ENCODE measurements around the gene PTPRE. TPM values are rescaled to one million over a fixed set of nuclear protein-coding genes. Genes with fewer than 3 reads are reported as not detected.

Gene PTPRE
- total RNA-seq, 1 donor from 2014 or later: 13.8 TPM

DNA sequence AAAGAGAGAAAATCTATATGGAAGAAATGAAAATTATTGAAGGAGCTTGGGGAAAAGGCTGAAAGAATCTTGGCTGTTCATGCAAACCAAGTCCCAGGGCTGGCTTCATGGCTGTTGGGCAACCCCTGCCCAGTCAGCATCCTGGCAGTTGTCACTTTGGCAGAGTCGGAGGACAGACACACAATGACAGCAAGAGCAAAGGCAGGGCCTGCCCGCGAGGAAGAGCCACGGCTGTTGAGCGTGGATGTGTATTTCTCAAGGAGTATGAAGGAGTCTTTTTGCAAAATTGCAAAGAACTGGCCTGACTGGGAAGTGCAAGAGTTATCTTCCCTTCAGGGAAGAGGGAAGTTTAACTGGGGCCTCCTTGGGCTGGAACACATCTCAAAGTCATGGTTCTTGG lies 11.7 kb downstream of the PTPRE start:
- intact Hi-C loops (cut with micrococcal nuclease): no loop called here
- no peak overlapping the region for H3K4me3 ChIP-seq
- H3K9me3 ChIP-seq (replicated peaks): no peaks in the 10 kb centered on the region
- no peaks in the 10 kb centered on the region for H3K27me3 ChIP-seq (ENCODE audit: low read depth)
- no peak for TF ChIP-seq CTCF (IDR thresholded peaks at IDR 0.05; ENCODE audit: borderline replicate concordance)
- no peak for DNase-seq
- H3K27ac ChIP-seq (replicated peaks): peak overlapping the region; percentile 86
- H3K36me3 ChIP-seq: no peaks in the 10 kb centered on the region
- H3K4me1 ChIP-seq: peaks cover 76% of the 10 kb centered on the region

GRCh38 chr10:127919418-127920271 lies 12.7 kb downstream of the PTPRE start:
- H3K4me1 ChIP-seq: peaks cover 76% of the 10 kb centered on the region
- DNase-seq: no peak
- intact Hi-C loops (cut with micrococcal nuclease): no loop called here

GRCh38 chr10:127920306-127921074 lies 13.6 kb downstream of the PTPRE start:
- no peak for TF ChIP-seq CTCF (IDR thresholded peaks at IDR 0.05; ENCODE audit: borderline replicate concordance)
- Histone ChIP-seq H3K9me3 (replicated peaks) (no peaks in the 10 kb centered on the region), H3K36me3 (no peaks in the 10 kb centered on the region), H3K4me3 (no peak overlapping the region), H3K4me1 (peaks cover 76% of the 10 kb centered on the region), H3K27ac (replicated peaks) (peak overlapping the region; percentile 86), H3K27me3 (ENCODE audit: low read depth) (no peaks in the 10 kb centered on the region)
- intact Hi-C loops (cut with micrococcal nuclease): no loop called here
- no peak for DNase-seq

More at GRCh38 chr10:127919418-127920271, 12.7 kb downstream of the PTPRE start:
- H3K36me3 ChIP-seq: no peaks in the 10 kb centered on the region
- no peaks in the 10 kb centered on the region for H3K27me3 ChIP-seq (ENCODE audit: low read depth)
- peak; percentile 31 for TF ChIP-seq CTCF (IDR thresholded peaks at IDR 0.05; ENCODE audit: borderline replicate concordance)
- H3K9me3 ChIP-seq (replicated peaks): no peaks in the 10 kb centered on the region
- H3K27ac ChIP-seq (replicated peaks): peak overlapping the region; percentile 86
- no peak overlapping the region for H3K4me3 ChIP-seq

GRCh38 chr10:127921075-127921752 lies 14.3 kb downstream of the PTPRE start:
- intact Hi-C loops (cut with micrococcal nuclease): no loop called here
- TF ChIP-seq CTCF (IDR thresholded peaks at IDR 0.05; ENCODE audit: borderline replicate concordance): no peak
- Histone ChIP-seq H3K36me3 (no peaks in the 10 kb centered on the region), H3K27me3 (ENCODE audit: low read depth) (no peaks in the 10 kb centered on the region), H3K27ac (replicated peaks) (peak overlapping the region; percentile 86), H3K4me3 (no peak overlapping the region), H3K4me1 (peaks cover 81% of the 10 kb centered on the region), H3K9me3 (replicated peaks) (no peaks in the 10 kb centered on the region)
- DNase-seq: no peak

DNA sequence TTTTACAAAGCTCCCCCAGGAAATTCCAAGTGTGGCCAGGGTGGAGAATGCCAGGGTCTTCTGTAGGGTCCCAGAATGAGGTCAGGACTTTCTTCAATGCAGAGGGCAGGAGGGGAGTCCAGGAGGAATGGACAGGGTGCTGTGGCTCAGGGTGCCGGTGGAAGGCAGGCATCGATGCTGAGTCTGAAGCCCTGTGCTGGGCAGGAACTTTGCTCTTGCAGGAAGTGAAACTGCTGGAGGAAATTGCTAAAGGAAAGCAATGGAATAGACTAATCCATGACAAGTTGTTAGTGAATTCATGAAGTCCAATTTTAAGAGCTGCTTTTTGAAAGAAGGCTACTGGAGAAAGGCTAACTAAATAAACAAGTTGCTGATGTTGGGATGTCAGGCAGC lies 14.8 kb downstream of the PTPRE start:
- TF ChIP-seq CTCF (IDR thresholded peaks at IDR 0.05; ENCODE audit: borderline replicate concordance): no peak
- DNase-seq: no peak
- H3K36me3 ChIP-seq: no peaks in the 10 kb centered on the region
- intact Hi-C loops (cut with micrococcal nuclease): no loop called here
- peaks cover 84% of the 10 kb centered on the region for H3K4me1 ChIP-seq
- no peaks in the 10 kb centered on the region for H3K9me3 ChIP-seq (replicated peaks)
- no peaks in the 10 kb centered on the region for H3K27me3 ChIP-seq (ENCODE audit: low read depth)
- no peak overlapping the region for H3K4me3 ChIP-seq
- H3K27ac ChIP-seq (replicated peaks): peak overlapping the region; percentile 86
